A549 (cell line): ENCODE measurements around the gene CA11. TPM values are rescaled to one million over a fixed set of nuclear protein-coding genes. Genes with fewer than 3 reads are reported as not detected.

Source experiments
- ATAC-seq, 2 experiments: fragments of 200-7000 bp in 1 of 2; fragments of >200 bp in 1 of 2; cut with Nextera tagmentation in 1 of 2; cut with Tn5 transposase in 1 of 2; 3 replicates each; pipeline versions ENCODE4 v1.8.0 to v1.9.1; 2018 to 2020; ENCODE audit warnings: mild to moderate bottlenecking in 1 of 2, moderate library complexity in 1 of 2
- CTCF ChIA-PET: fragments of 300-600 bp; sonication (Branson Sonifier 250); formaldehyde crosslinking; extraction: SDS; loops from one replicate; lab custom pipeline; 2021; ENCODE audit warnings: antibody characterized with exemption, inconsistent platforms; lab: Yijun Ruan, JAX
- POLR2A ChIA-PET: fragments of 350-600 bp; formaldehyde crosslinking; extraction: SDS; loops from one replicate; lab custom pipeline; 2021; ENCODE audit warnings: antibody characterized with exemption, inconsistent platforms; lab: Yijun Ruan, JAX
- DNase-seq, 2 experiments: peaks; one replicate each; pipeline versions ENCODE4 v3.0.0 to v3.0.0-alpha.2; 2011 to 2016; ENCODE audit warnings: low read depth in 1 of 2, low spot score in 1 of 2
- FAIRE-seq: peaks from 2 replicates; lab custom pipeline; 2011; peaks lifted over from hg19 to GRCh38; lab: Jason Lieb, UNC
- H3K27ac ChIP-seq, 2 experiments: fragments of >200 bp; sonication (Bioruptor Twin); formaldehyde crosslinking; 3 replicates each; pipeline ENCODE4 v1.5.1; 2016 to 2017
- H3K4me1 ChIP-seq: fragments of >200 bp; sonication (Bioruptor Twin); formaldehyde crosslinking; 3 replicates; pipeline ENCODE4 v1.6.1; 2016
- H3K4me2 ChIP-seq: fragments of >200 bp; sonication (Bioruptor Twin); formaldehyde crosslinking; 3 replicates; pipeline ENCODE4 v1.6.1; 2016
- H3K4me3 ChIP-seq: fragments of >200 bp; sonication (Bioruptor Twin); formaldehyde crosslinking; 3 replicates; pipeline ENCODE4 v1.5.1; 2016
- H3K9me3 ChIP-seq: fragments of >200 bp; sonication (Bioruptor Twin); formaldehyde crosslinking; 3 replicates; pipeline ENCODE4 v1.6.1; 2016
- CBX2 ChIP-seq: fragments of 200-600 bp; sonication (generic); IDR thresholded peaks from 2 replicates; pipeline ENCODE4 v1.6.1; 2016; ENCODE audit warnings: low read depth, mild to moderate bottlenecking, borderline replicate concordance
- CEBPB ChIP-seq, 2 experiments: fragments of >200 bp in 1 of 2; sonication (Bioruptor Twin) in 1 of 2; formaldehyde crosslinking in 1 of 2; IDR thresholded peaks; 2 replicates each; pipeline ENCODE4 v1.6.1; 2012 to 2016
- CHD2 ChIP-seq: fragments of 150-350 bp; IDR thresholded peaks from 2 replicates; pipeline ENCODE4 v1.6.1; 2014; ENCODE audit warnings: low read length; ENCODE audit not compliant: partially characterized antibody
- CHD4 ChIP-seq: fragments of 200-600 bp; sonication (generic); IDR thresholded peaks from 2 replicates; pipeline ENCODE4 v1.6.1; 2016; ENCODE audit warnings: antibody characterized with exemption, mild to moderate bottlenecking, borderline replicate concordance
- EP300 ChIP-seq, 2 experiments: fragments of >200 bp; sonication (Bioruptor Twin); formaldehyde crosslinking; IDR thresholded peaks; 2 replicates in 1 of 2; 3 replicates in 1 of 2; pipeline ENCODE4 v1.6.1; 2016 to 2017
- GATA3 ChIP-seq: IDR thresholded peaks from 2 replicates; pipeline ENCODE4 v1.6.1; 2012; ENCODE audit warnings: borderline replicate concordance
- HOXB13 ChIP-seq: fragments of 250-450 bp; sonication (Bioruptor Pico); IDR thresholded peaks from 2 replicates; pipeline ENCODE4 v1.5.0; 2020; ENCODE audit warnings: low read depth, mild to moderate bottlenecking, moderate library complexity
- JUN ChIP-seq, 2 experiments: fragments of >200 bp; sonication (Bioruptor Twin); formaldehyde crosslinking; IDR thresholded peaks; 2 replicates in 1 of 2; 3 replicates in 1 of 2; pipeline ENCODE4 v1.6.1; 2016 to 2017
- MAFK ChIP-seq: fragments of 450-650 bp; IDR thresholded peaks from 2 replicates; pipeline ENCODE4 v1.6.1; 2014; ENCODE audit not compliant: partially characterized antibody
- MYC ChIP-seq: IDR thresholded peaks from 2 replicates; pipeline ENCODE4 v1.6.1; 2012; ENCODE audit warnings: mild to moderate bottlenecking, inconsistent platforms, low read length, improper control_type of control experiment, borderline replicate concordance
- PHF8 ChIP-seq: fragments of 200-600 bp; sonication (generic); IDR thresholded peaks from 2 replicates; pipeline ENCODE4 v1.6.1; 2016; ENCODE audit warnings: low read depth, mild to moderate bottlenecking, antibody characterized with exemption, moderate library complexity, borderline replicate concordance
- POLR2A ChIP-seq: IDR thresholded peaks from 2 replicates; pipeline ENCODE4 v1.6.1; 2012; ENCODE audit warnings: mild to moderate bottlenecking, low read length
- TFCP2L1 ChIP-seq: fragments of 250-450 bp; sonication (Bioruptor Pico); IDR thresholded peaks from 2 replicates; pipeline ENCODE4 v1.5.0; 2021; ENCODE audit warnings: mild to moderate bottlenecking
- ZC3H11A ChIP-seq: fragments of 450-650 bp; IDR thresholded peaks from 2 replicates; pipeline ENCODE4 v1.6.1; 2014; ENCODE audit warnings: antibody characterized with exemption, mild to moderate bottlenecking
- WGBS: methylation state at CpG from one replicate; pipeline ENCODE4 v1.1.6; 2017; ENCODE audit errors: missing lambda C conversion rate; 5-methylcytosine and 5-hydroxymethylcytosine counted together
- polyA plus RNA-seq, 4 experiments: library from polyadenylated mRNA; depleted of rRNA in 3 of 4; stranded (reverse); fragments of >200 nt; fragmentation: RNase III in 1 of 4; extraction: RNeasy Plus Mini Kit Qiagen cat#74134 plus additional on column Dnase treatment in 1 of 4; gene quantifications; 2 replicates in 3 of 4; 3 replicates in 1 of 4; pipeline ENCODE4 v1.2.3, GENCODE V29; 2011 to 2017
- TF ChIP-seq, protein P1 (sequence below): fragments of >200 bp; sonication (Bioruptor Twin); formaldehyde crosslinking; IDR thresholded peaks from 3 replicates; pipeline ENCODE4 v1.6.1; 2016
- TF ChIP-seq, protein P2 (sequence below): IDR thresholded peaks from 2 replicates; pipeline ENCODE4 v1.6.1; 2012; ENCODE audit warnings: low read depth, borderline replicate concordance
- TF ChIP-seq, protein P3 (sequence below): fragments of 150-350 bp; IDR thresholded peaks from 2 replicates; pipeline ENCODE4 v1.6.1; 2014; ENCODE audit warnings: low read depth, mild to moderate bottlenecking, low read length
- TF ChIP-seq, protein P4 (sequence below): fragments of >200 bp; sonication (Bioruptor Twin); formaldehyde crosslinking; IDR thresholded peaks from 3 replicates; pipeline ENCODE4 v1.5.1; 2016
- TF ChIP-seq, protein P5 (sequence below): fragments of 200-600 bp; sonication (generic); IDR thresholded peaks from 2 replicates; pipeline ENCODE4 v1.6.1; 2016; ENCODE audit warnings: antibody characterized with exemption, mild to moderate bottlenecking, moderate library complexity

The CA11 gene
- polyA plus RNA-seq, 2 of the 4 experiments (the other 2 are of a cell fraction): 9.8 to 21.0 TPM

DNA sequence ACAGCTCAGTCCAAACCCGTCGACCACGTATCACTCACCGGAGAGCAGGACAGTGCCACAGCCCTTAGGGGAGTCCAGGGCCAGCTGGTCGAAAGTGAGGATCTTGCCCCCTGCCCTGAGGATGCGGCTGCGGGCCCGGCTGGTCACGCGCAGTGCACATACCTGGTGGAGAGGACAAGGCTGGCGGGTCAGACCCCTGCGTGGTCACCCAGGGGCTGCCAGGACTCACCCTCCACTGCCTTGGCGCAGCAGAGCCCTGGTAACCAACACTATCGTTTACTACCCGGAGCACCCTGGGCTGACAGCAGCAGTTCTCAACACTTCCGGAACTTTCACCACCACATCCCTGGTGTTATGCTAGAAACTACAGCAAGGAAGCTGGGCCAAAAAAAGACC lies 29.9 kb downstream of the CA11 start:
- CTCF ChIA-PET: interaction anchor here (0.7 to 18.9 kb wide), 9 partner anchors 7 to 349 kb away, joined by 3 to 396 read pairs (median 6); partner anchors contain the start of gene SPACA4
- peaks cover 44% of the 10 kb centered on the region for H3K4me1 ChIP-seq
- POLR2A ChIA-PET: interaction anchor here (0.6 to 3.6 kb wide), 4 partner anchors 7 to 123 kb away, joined by 3 to 70 read pairs (median 4); no protein-coding TSS in a partner anchor
- peak overlapping the region in 1 of 2 experiments; percentile 90; a peak in 3 of 6 replicates for H3K27ac ChIP-seq
- ATAC-seq (no peak), FAIRE-seq (no peak), DNase-seq (no peak)
- no peak overlapping the region for H3K4me3 ChIP-seq
- 76% methylated on average over 10 of the region's 16 CpGs for WGBS
- no peaks in the 10 kb centered on the region for H3K9me3 ChIP-seq
- TF ChIP-seq MAFK: no peak
- TF ChIP-seq TFCP2L1 (CRISPR knock-in tag): 0 out of 2 replicates have a peak, but pooled peaks have one; percentile 50
- peak overlapping the region; percentile 92 for H3K4me2 ChIP-seq

GRCh38 chr19:48615231-48616040 lies 30.6 kb downstream of the CA11 start:
- CTCF ChIA-PET: interaction anchor here (1.1 to 18.9 kb wide), 7 partner anchors 9 to 344 kb away, joined by 3 to 396 read pairs (median 5); partner anchors contain the start of gene KDELR1
- H3K4me2 ChIP-seq: peak overlapping the region; percentile 92
- WGBS: 73% methylated on average over 19 of the region's 19 CpGs
- FAIRE-seq: no peak
- no peak for DNase-seq
- peak overlapping the region in 1 of 2 experiments; percentile 90; a peak in 3 of 6 replicates for H3K27ac ChIP-seq
- H3K4me1 ChIP-seq: peaks cover 43% of the 10 kb centered on the region
- POLR2A ChIA-PET: interaction anchor here (0.6 to 0.8 kb wide), 2 partner anchors 122 to 220 kb away, joined by 3 read pairs; no protein-coding TSS in a partner anchor
- H3K4me3 ChIP-seq: no peak overlapping the region
- TF ChIP-seq, protein P1, sequence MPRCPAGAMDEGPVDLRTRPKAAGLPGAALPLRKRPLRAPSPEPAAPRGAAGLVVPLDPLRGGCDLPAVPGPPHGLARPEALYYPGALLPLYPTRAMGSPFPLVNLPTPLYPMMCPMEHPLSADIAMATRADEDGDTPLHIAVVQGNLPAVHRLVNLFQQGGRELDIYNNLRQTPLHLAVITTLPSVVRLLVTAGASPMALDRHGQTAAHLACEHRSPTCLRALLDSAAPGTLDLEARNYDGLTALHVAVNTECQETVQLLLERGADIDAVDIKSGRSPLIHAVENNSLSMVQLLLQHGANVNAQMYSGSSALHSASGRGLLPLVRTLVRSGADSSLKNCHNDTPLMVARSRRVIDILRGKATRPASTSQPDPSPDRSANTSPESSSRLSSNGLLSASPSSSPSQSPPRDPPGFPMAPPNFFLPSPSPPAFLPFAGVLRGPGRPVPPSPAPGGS: no peak
- peak; percentile 83 for TF ChIP-seq MAFK
- no peak for ATAC-seq
- H3K9me3 ChIP-seq: no peaks in the 10 kb centered on the region

- Histone ChIP-seq H3K4me2 (peak within 1 kb of the TSS; percentile 92), H3K4me1 (peaks cover 37% of the 10 kb centered on the region), H3K27ac (peak within 1 kb of the TSS; percentile 3 to 90; a peak in 4 of 6 replicates), H3K9me3 (no peaks in the 10 kb centered on the region), H3K4me3 (no peak within 1 kb of the TSS)
- peak; percentile 61 to 75 for DNase-seq
- FAIRE-seq: no peak
- POLR2A ChIA-PET: interaction anchor here (0.5 to 0.9 kb wide), 4 partner anchors 9 to 747 kb away, joined by 3 read pairs; partner anchors contain the start of gene TEAD2
- CTCF ChIA-PET: interaction anchor here (1.1 to 18.9 kb wide), 6 partner anchors 9 to 301 kb away, joined by 3 to 396 read pairs (median 4); partner anchors contain the start of gene KDELR1
- ATAC-seq: peak; percentile 4; a peak in 5 of 6 replicates
- WGBS: 43% methylated on average over 30 of the region's 31 CpGs
- TF ChIP-seq POLR2A (peak; percentile 19; the same call in 1 of the 2 replicates), CEBPB (IDR thresholded peaks at IDR 0.05) (peak in 1 of 2 experiments; percentile 3; a peak in 1 of 4 replicates), GATA3 (peak; percentile 39; the same call in 1 of the 2 replicates), CHD2 (peak; percentile 39), CHD4 (no peak), CBX2 (no peak), JUN (IDR thresholded peaks at IDR 0.05) (peak; percentile 40 to 89; a peak in 4 of 5 replicates), EP300 (IDR thresholded peaks at IDR 0.05) (no peak), MAFK (no peak), MYC (no peak), HOXB13 (no peak), PHF8 (no peak), ZC3H11A (no peak)
- TF ChIP-seq, protein P2, sequence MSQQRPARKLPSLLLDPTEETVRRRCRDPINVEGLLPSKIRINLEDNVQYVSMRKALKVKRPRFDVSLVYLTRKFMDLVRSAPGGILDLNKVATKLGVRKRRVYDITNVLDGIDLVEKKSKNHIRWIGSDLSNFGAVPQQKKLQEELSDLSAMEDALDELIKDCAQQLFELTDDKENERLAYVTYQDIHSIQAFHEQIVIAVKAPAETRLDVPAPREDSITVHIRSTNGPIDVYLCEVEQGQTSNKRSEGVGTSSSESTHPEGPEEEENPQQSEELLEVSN: no peak
- TF ChIP-seq, protein P3, sequence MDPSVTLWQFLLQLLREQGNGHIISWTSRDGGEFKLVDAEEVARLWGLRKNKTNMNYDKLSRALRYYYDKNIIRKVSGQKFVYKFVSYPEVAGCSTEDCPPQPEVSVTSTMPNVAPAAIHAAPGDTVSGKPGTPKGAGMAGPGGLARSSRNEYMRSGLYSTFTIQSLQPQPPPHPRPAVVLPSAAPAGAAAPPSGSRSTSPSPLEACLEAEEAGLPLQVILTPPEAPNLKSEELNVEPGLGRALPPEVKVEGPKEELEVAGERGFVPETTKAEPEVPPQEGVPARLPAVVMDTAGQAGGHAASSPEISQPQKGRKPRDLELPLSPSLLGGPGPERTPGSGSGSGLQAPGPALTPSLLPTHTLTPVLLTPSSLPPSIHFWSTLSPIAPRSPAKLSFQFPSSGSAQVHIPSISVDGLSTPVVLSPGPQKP: no peak
- TF ChIP-seq, protein P4, sequence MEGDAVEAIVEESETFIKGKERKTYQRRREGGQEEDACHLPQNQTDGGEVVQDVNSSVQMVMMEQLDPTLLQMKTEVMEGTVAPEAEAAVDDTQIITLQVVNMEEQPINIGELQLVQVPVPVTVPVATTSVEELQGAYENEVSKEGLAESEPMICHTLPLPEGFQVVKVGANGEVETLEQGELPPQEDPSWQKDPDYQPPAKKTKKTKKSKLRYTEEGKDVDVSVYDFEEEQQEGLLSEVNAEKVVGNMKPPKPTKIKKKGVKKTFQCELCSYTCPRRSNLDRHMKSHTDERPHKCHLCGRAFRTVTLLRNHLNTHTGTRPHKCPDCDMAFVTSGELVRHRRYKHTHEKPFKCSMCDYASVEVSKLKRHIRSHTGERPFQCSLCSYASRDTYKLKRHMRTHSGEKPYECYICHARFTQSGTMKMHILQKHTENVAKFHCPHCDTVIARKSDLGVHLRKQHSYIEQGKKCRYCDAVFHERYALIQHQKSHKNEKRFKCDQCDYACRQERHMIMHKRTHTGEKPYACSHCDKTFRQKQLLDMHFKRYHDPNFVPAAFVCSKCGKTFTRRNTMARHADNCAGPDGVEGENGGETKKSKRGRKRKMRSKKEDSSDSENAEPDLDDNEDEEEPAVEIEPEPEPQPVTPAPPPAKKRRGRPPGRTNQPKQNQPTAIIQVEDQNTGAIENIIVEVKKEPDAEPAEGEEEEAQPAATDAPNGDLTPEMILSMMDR: no peak
- TF ChIP-seq, protein P5, sequence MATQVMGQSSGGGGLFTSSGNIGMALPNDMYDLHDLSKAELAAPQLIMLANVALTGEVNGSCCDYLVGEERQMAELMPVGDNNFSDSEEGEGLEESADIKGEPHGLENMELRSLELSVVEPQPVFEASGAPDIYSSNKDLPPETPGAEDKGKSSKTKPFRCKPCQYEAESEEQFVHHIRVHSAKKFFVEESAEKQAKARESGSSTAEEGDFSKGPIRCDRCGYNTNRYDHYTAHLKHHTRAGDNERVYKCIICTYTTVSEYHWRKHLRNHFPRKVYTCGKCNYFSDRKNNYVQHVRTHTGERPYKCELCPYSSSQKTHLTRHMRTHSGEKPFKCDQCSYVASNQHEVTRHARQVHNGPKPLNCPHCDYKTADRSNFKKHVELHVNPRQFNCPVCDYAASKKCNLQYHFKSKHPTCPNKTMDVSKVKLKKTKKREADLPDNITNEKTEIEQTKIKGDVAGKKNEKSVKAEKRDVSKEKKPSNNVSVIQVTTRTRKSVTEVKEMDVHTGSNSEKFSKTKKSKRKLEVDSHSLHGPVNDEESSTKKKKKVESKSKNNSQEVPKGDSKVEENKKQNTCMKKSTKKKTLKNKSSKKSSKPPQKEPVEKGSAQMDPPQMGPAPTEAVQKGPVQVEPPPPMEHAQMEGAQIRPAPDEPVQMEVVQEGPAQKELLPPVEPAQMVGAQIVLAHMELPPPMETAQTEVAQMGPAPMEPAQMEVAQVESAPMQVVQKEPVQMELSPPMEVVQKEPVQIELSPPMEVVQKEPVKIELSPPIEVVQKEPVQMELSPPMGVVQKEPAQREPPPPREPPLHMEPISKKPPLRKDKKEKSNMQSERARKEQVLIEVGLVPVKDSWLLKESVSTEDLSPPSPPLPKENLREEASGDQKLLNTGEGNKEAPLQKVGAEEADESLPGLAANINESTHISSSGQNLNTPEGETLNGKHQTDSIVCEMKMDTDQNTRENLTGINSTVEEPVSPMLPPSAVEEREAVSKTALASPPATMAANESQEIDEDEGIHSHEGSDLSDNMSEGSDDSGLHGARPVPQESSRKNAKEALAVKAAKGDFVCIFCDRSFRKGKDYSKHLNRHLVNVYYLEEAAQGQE: peak; percentile 43; the same call in 1 of the 2 replicates
Observed at GRCh38 chr19:48614436-48615230, 31.4 kb downstream of the CA11 start, which contains the start of gene FAM83E. Gene FAM83E (minus strand): TSS chr19:48615076. CDS start chr19:48613372, 1,704 bp downstream.
